UCSD-AML1 (cell line): ENCODE data around the gene ARRB2.

Source experiments
- DNase-seq: peaks from one replicate; lab custom pipeline; 2025; ENCODE audit not compliant: unreplicated experiment; lab: John Stamatoyannopoulos, UW

Gene ARRB2

GRCh38 chr17:4722678-4723240 lies 12.3 kb downstream of the ARRB2 start:
- DNase-seq = no peak

GRCh38 chr17:4724650-4725049 lies 14.2 kb downstream of the ARRB2 start:
- no peak for DNase-seq

- DNase-seq = no peak
These were observed 15.3 kb downstream of the ARRB2 start for GRCh38 chr17:4725646-4726310.

GRCh38 chr17:4728124-4728523 lies 17.7 kb downstream of the ARRB2 start:
- no peak for DNase-seq

GRCh38 chr17:4733073-4733531 lies 22.7 kb downstream of the ARRB2 start:
- peak; percentile 74 for DNase-seq

GRCh38 chr17:4734857-4735475 lies 24.5 kb downstream of the ARRB2 start:
- DNase-seq = no peak

GRCh38 chr17:4735876-4736651 lies 25.6 kb downstream of the ARRB2 start:
- peak; percentile 48 for DNase-seq

GRCh38 chr17:4738136-4739121 lies 28.0 kb downstream of the ARRB2 start:
- no peak for DNase-seq

GRCh38 chr17:4739122-4740024 lies 28.9 kb downstream of the ARRB2 start, which contains the start of the genes CXCL16 and ZMYND15:
CXCL16 (minus strand) TSS chr17:4739928; CDS start chr17:4739339, 589 bp downstream.
ZMYND15 (plus strand) TSS chr17:4739833; CDS start chr17:4740549, 716 bp downstream.
- DNase-seq = no peak

GRCh38 chr17:4740025-4740351 lies 29.6 kb downstream of the ARRB2 start:
- DNase-seq = no peak

GRCh38 chr17:4740584-4740983 lies 30.2 kb downstream of the ARRB2 start:
- no peak for DNase-seq

GRCh38 chr17:4741544-4741943 lies 31.1 kb downstream of the ARRB2 start:
- no peak for DNase-seq

- no peak for DNase-seq
These were observed 31.7 kb downstream of the ARRB2 start for GRCh38 chr17:4742133-4742532.

GRCh38 chr17:4742629-4743028 lies 32.2 kb downstream of the ARRB2 start:
- no peak for DNase-seq

- no peak for DNase-seq
These were observed 32.8 kb downstream of the ARRB2 start for GRCh38 chr17:4743216-4743615.

GRCh38 chr17:4743898-4744297 lies 33.5 kb downstream of the ARRB2 start:
- DNase-seq = no peak

GRCh38 chr17:4744999-4745969 lies 34.9 kb downstream of the ARRB2 start:
- DNase-seq = no peak

- peak; percentile 56 for DNase-seq
These were observed 37.4 kb downstream of the ARRB2 start for GRCh38 chr17:4747847-4748246.
